ENCODE data around the gene NEAT1.

The NEAT1 gene

GRCh38 chr11:65389294-65389980 is 33.2 kb upstream of the NEAT1 start:
- DNase-seq (ENCODE audit: low read depth, low spot score): no peak

GRCh38 chr11:65390099-65390941 is 32.3 kb upstream of the NEAT1 start:
- no peak for DNase-seq (ENCODE audit: low read depth, low spot score)

DNA sequence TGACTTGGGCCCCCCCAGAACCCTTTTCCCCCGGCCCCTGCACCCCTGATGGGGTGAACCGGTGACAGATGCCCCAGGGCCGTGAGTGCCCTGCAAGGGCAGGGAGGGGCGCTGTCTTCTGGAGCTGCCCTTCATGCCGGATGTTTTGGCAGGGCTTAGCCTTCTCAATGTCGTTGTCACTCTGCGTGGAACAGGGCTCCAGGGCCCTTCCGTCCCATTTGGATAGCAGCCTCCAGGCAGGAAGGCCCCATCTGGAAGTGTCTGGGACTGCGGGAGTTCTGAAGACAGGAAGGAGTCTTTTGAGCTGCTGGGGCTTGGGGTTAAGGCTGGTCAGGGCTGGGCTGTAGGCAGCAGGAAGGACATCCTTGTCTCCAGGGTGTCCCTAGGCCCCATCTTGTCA is 31.6 kb upstream of the NEAT1 start:
- DNase-seq (ENCODE audit: low read depth, low spot score): no peak

GRCh38 chr11:65392186-65392829 is 30.3 kb upstream of the NEAT1 start:
- DNase-seq (ENCODE audit: low read depth, low spot score): no peak

- DNase-seq (ENCODE audit: low read depth, low spot score): no peak
Measured at GRCh38 chr11:65392899-65393298, 29.7 kb upstream of the NEAT1 start.

GRCh38 chr11:65393513-65394079 is 29.0 kb upstream of the NEAT1 start:
- DNase-seq (ENCODE audit: low read depth, low spot score): no peak

DNA sequence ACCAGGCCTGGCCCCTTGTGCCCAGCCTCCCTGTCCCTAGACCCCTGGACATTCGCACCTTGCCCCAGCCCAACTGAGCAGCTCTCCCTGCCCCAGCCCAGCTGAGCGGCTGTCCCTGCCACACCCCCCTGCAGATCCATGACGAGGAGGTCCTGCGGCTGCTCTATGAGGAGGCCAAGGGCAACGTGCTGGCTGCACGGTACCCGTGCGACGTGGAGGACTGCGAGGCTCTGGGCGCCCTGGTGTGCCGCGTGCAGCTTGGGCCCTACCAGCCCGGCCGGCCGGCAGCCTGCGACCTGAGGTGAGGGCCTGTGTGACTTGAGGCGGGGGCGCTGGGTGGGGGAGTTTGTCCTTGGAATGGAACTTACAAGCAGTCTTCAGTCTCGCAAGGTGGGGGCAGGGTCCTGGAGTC is 28.5 kb upstream of the NEAT1 start:
- no peak for DNase-seq (ENCODE audit: low read depth, low spot score)

GRCh38 chr11:65395961-65396530 is 26.6 kb upstream of the NEAT1 start:
- DNase-seq (ENCODE audit: low read depth, low spot score): no peak

- DNase-seq (ENCODE audit: low read depth, low spot score): no peak
Measured at GRCh38 chr11:65396769-65397745, 25.5 kb upstream of the NEAT1 start.

GRCh38 chr11:65398362-65398910 is 24.2 kb upstream of the NEAT1 start:
- DNase-seq (ENCODE audit: low read depth, low spot score): no peak

- DNase-seq (ENCODE audit: low read depth, low spot score): no peak
Measured at GRCh38 chr11:65399249-65399648, 23.3 kb upstream of the NEAT1 start.

- DNase-seq (ENCODE audit: low read depth, low spot score): no peak
Measured at GRCh38 chr11:65399845-65400244, 22.8 kb upstream of the NEAT1 start.

GRCh38 chr11:65400307-65401072 is 22.1 kb upstream of the NEAT1 start:
- no peak for DNase-seq (ENCODE audit: low read depth, low spot score)

GRCh38 chr11:65401073-65401802 is 21.4 kb upstream of the NEAT1 start:
- no peak for DNase-seq (ENCODE audit: low read depth, low spot score)

DNA sequence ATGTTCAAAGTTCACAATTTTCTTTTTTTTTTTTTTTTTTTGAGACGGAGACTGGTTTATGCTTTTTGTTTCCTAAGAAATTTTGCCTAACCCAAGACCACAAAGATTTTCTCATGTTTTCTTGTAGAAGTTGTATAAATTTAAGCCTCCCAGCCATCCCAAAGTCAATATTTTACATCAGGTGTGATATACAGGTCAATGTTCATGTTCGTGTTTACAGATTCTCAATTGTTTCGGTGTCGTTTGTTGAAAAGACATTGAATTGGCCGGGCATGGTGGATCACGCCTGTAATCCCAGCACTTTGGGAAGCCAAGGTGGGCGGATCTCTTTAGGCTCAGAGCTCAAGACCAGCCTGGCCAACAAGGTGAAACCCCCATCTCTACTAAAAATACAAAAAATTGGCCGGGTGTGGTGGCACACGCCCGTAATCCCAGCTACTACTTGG is 20.8 kb upstream of the NEAT1 start:
- no peak for DNase-seq (ENCODE audit: low read depth, low spot score)

DNA sequence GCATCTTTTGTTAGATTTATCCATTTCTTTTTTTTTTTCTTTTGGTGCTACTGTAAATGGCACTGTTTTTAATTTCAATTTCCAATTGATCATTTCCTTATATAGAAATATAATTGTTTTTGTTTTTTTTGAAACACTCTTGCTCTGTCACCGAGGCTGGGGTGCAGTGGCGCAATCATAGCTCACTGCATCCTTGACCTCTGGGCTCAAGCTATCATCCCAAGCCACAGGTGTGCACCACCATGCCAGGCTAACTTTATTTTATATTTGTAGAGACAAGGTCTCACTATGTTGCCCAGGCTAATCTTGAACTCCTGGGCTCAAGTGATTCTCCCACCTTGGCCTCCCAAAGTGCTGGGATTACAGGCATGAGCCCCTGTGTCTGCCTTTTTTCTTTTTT is 19.8 kb upstream of the NEAT1 start:
- no peak for DNase-seq (ENCODE audit: low read depth, low spot score)

DNA sequence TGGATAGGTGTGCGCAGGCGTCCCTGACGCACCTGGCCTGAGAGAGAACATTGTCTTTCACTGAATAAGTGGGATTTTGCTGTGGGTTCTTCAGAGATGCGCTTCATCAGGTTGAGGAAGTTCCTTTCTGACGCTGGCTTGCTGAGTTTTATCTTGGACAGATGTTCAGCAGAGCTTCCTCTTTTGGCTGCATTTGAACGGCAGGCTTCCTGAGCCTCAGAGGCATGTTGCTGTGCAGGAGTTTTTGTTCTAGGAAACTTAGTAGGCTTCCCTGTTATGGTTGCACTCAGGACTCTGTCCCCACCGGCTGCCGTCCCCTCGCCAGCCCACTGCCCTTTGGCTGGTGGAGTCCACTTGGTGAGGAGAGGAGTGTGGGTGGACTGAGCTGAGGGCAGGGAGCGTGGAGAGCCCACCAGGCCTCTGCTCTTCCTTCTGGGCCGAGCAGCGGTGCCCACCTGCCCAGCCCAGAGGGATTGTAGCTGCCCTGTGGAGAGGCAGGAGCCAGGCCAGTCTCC is 18.9 kb upstream of the NEAT1 start:
- no peak for DNase-seq (ENCODE audit: low read depth, low spot score)

- no peak for DNase-seq (ENCODE audit: low read depth, low spot score)
Measured at GRCh38 chr11:65404210-65404609, 18.4 kb upstream of the NEAT1 start.

Data from brain pericyte (primary cell).